H1 (cell line): Measurements from ENCODE around the gene ASTN2. TPM values are rescaled to one million over a fixed set of nuclear protein-coding genes. Genes with fewer than 3 reads are reported as not detected.

ENCODE experiments used
- CTCF ChIA-PET: fragments of 300-600 bp; sonication (Branson Sonifier 250); formaldehyde crosslinking; loops from one replicate; lab custom pipeline; 2021; ENCODE audit not compliant: partially characterized antibody; lab: Charles Lee
- POLR2A ChIA-PET: fragments of 300-600 bp; sonication (Branson Sonifier 250); formaldehyde crosslinking; loops from one replicate; lab custom pipeline; 2021; ENCODE audit warnings: inconsistent platforms; ENCODE audit not compliant: partially characterized antibody; lab: Charles Lee
- DNase-seq, 2 experiments: peaks; one replicate each; pipeline versions ENCODE4 v3.0.0 to v3.0.0-alpha.2; 2010 to 2022; ENCODE audit warnings: low spot score in 2 of 2, low read depth in 1 of 2, mixed read lengths in 1 of 2
- FAIRE-seq: peaks from 2 replicates; lab custom pipeline; 2011; peaks lifted over from hg19 to GRCh38; lab: Jason Lieb, UNC
- H2AFZ ChIP-seq: 2 replicates; pipeline ENCODE4 v1.8.1; 2012; ENCODE audit warnings: low read length, inconsistent platforms
- H2AK5ac ChIP-seq: 2 replicates; pipeline ENCODE4 v1.6.1; 2013; ENCODE audit warnings: low read depth, low read length
- H2BK120ac ChIP-seq: replicated peaks from 2 replicates; pipeline ENCODE3; 2013; ENCODE audit warnings: low read depth, low read length, inconsistent platforms
- H2BK12ac ChIP-seq: 2 replicates; pipeline ENCODE4 v1.6.1; 2013; ENCODE audit warnings: low read depth, low read length
- H2BK15ac ChIP-seq: 2 replicates; pipeline ENCODE4 v1.6.1; 2013; ENCODE audit warnings: low read length
- H2BK20ac ChIP-seq: 2 replicates; pipeline ENCODE4 v1.6.1; 2013; ENCODE audit warnings: low read length
- H2BK5ac ChIP-seq: 2 replicates; pipeline ENCODE4 v1.6.1; 2013; ENCODE audit warnings: low read depth, low read length
- H3K14ac ChIP-seq: 2 replicates; pipeline ENCODE4 v1.6.1; 2013; ENCODE audit warnings: inconsistent platforms; ENCODE audit not compliant: insufficient read length
- H3K18ac ChIP-seq: 2 replicates; pipeline ENCODE4 v1.6.1; 2013; ENCODE audit warnings: low read length; ENCODE audit errors: extremely low read depth
- H3K23ac ChIP-seq: 2 replicates; pipeline ENCODE4 v1.6.1; 2013; ENCODE audit warnings: inconsistent platforms; ENCODE audit not compliant: insufficient read length
- H3K23me2 ChIP-seq: 2 replicates; pipeline ENCODE4 v1.6.1; 2013; ENCODE audit warnings: low read depth, low read length
- H3K27ac ChIP-seq: 2 replicates; pipeline ENCODE4 v1.6.1; 2011; ENCODE audit warnings: low read depth, low read length, inconsistent platforms
- H3K27me3 ChIP-seq, 4 experiments: replicated peaks in 1 of 4; 1 replicate in 1 of 4; 2 replicates in 3 of 4; pipeline versions ENCODE4 v1.6.1 to v1.8.1; 2011 to 2013; ENCODE audit warnings: low read length in 3 of 4, mild to moderate bottlenecking in 3 of 4, inconsistent platforms in 2 of 4, mixed read lengths in 2 of 4, moderate library complexity in 1 of 4; ENCODE audit not compliant: control insufficient read depth in 3 of 4, insufficient read depth in 3 of 4; ENCODE audit errors: extremely low read depth in 1 of 4
- H3K36me3 ChIP-seq, 4 experiments: 2 replicates each; pipeline versions ENCODE4 v1.6.1 to v1.8.1; 2011 to 2013; ENCODE audit warnings: mild to moderate bottlenecking in 4 of 4, low read length in 3 of 4, moderate library complexity in 2 of 4, control low read depth in 1 of 4, inconsistent platforms in 1 of 4; ENCODE audit not compliant: insufficient read depth in 4 of 4, control insufficient read depth in 2 of 4
- H3K4ac ChIP-seq: replicated peaks from 2 replicates; pipeline ENCODE3; 2013; ENCODE audit warnings: low read length, low read depth, mixed read lengths, inconsistent platforms; ENCODE audit not compliant: insufficient read length
- H3K4me1 ChIP-seq, 4 experiments: replicated peaks in 1 of 4; 1 replicate in 1 of 4; 2 replicates in 3 of 4; pipeline versions ENCODE4 v1.6.1 to v1.8.1; 2011 to 2013; ENCODE audit warnings: low read length in 3 of 4, inconsistent platforms in 2 of 4, mixed read lengths in 1 of 4; ENCODE audit not compliant: insufficient read depth in 4 of 4, control insufficient read depth in 3 of 4
- H3K4me2 ChIP-seq, 2 experiments: 2 replicates each; pipeline versions ENCODE4 v1.6.1 to v1.8.1; 2011 to 2013; ENCODE audit warnings: low read depth in 2 of 2, low read length in 2 of 2, control low read depth in 1 of 2, inconsistent platforms in 1 of 2, mild to moderate bottlenecking in 1 of 2; ENCODE audit not compliant: insufficient read depth in 1 of 2
- H3K4me3 ChIP-seq, 4 experiments: fragments of 200-600, 300-600 bp in 1 of 4; sonication (generic), shearing (Covaris generic), sonication (Bioruptor Twin) in 1 of 4; 2 replicates each; pipeline versions ENCODE4 v1.5.1 to v1.8.1; 2011 to 2016; ENCODE audit warnings: low read length in 4 of 4, low read depth in 3 of 4, control low read depth in 2 of 4, inconsistent platforms in 2 of 4, mild to moderate bottlenecking in 2 of 4, mixed read lengths in 1 of 4, moderate library complexity in 1 of 4; ENCODE audit not compliant: insufficient read depth in 2 of 4; ENCODE audit errors: extremely low read depth in 1 of 4
- H3K56ac ChIP-seq: replicated peaks from 2 replicates; pipeline ENCODE3; 2013; ENCODE audit warnings: low read depth, mild to moderate bottlenecking, mixed read lengths, low read length, inconsistent platforms; ENCODE audit not compliant: insufficient read length
- H3K79me1 ChIP-seq: 2 replicates; pipeline ENCODE4 v1.6.1; 2013; ENCODE audit warnings: low read depth, low read length, control low read depth
- H3K79me2 ChIP-seq, 2 experiments: 2 replicates each; pipeline versions ENCODE4 v1.6.1 to v1.8.1; 2012 to 2013; ENCODE audit warnings: low read length in 2 of 2, mild to moderate bottlenecking in 2 of 2, inconsistent platforms in 1 of 2; ENCODE audit not compliant: insufficient read depth in 2 of 2, control insufficient read depth in 1 of 2
- H3K9ac ChIP-seq, 4 experiments: replicated peaks in 1 of 4; 1 replicate in 1 of 4; 2 replicates in 3 of 4; pipeline versions ENCODE4 v1.6.1 to v1.8.1; 2011 to 2013; ENCODE audit warnings: low read depth in 3 of 4, low read length in 3 of 4, control low read depth in 2 of 4, mild to moderate bottlenecking in 2 of 4, moderate library complexity in 2 of 4, inconsistent platforms in 1 of 4; ENCODE audit errors: extremely low read depth in 1 of 4
- H3K9me3 ChIP-seq, 2 experiments: 2 replicates each; pipeline versions ENCODE4 v1.6.1 to v1.8.1; 2012 to 2013; ENCODE audit warnings: mild to moderate bottlenecking in 2 of 2, moderate library complexity in 2 of 2, control low read depth in 1 of 2, inconsistent platforms in 1 of 2, low read depth in 1 of 2, low read length in 1 of 2, mixed read lengths in 1 of 2; ENCODE audit not compliant: insufficient read depth in 2 of 2
- H4K20me1 ChIP-seq, 2 experiments: replicated peaks in 1 of 2; 2 replicates each; pipeline versions ENCODE3 to v1.8.1; 2011 to 2013; ENCODE audit warnings: inconsistent platforms in 2 of 2, low read length in 2 of 2, mild to moderate bottlenecking in 1 of 2; ENCODE audit not compliant: insufficient read depth in 2 of 2, control insufficient read depth in 1 of 2
- H4K5ac ChIP-seq: 2 replicates; pipeline ENCODE4 v1.6.1; 2013; ENCODE audit warnings: low read length, low read depth, mixed read lengths, inconsistent platforms; ENCODE audit not compliant: insufficient read length
- H4K8ac ChIP-seq: 2 replicates; pipeline ENCODE4 v1.8.0; 2013; ENCODE audit warnings: mild to moderate bottlenecking, moderate library complexity, low read length, inconsistent platforms; ENCODE audit not compliant: insufficient read depth; ENCODE audit errors: extremely low read depth
- H4K91ac ChIP-seq: replicated peaks from 2 replicates; pipeline ENCODE3; 2013; ENCODE audit warnings: low read length, mixed read lengths, inconsistent platforms; ENCODE audit not compliant: insufficient read length
- CHD2 ChIP-seq: IDR thresholded peaks from 2 replicates; pipeline ENCODE4 v1.6.1; 2012; ENCODE audit warnings: low read length, improper control_type of control experiment
- EP300 ChIP-seq, 2 experiments: IDR thresholded peaks; 1 replicate in 1 of 2; 2 replicates in 1 of 2; pipeline ENCODE4 v1.6.1; 2011 to 2012; ENCODE audit warnings: low read depth in 2 of 2, low read length in 2 of 2, mild to moderate bottlenecking in 2 of 2, borderline replicate concordance in 1 of 2, inconsistent platforms in 1 of 2, moderate library complexity in 1 of 2
- KDM4A ChIP-seq: IDR thresholded peaks from one replicate; pipeline ENCODE4 v1.7.1; 2012; ENCODE audit warnings: low read depth, mild to moderate bottlenecking, moderate library complexity, low read length, inconsistent platforms; ENCODE audit not compliant: severe bottlenecking
- KDM5A ChIP-seq: fragments of 200-600 bp; IDR thresholded peaks from 2 replicates; pipeline ENCODE4 v1.7.1; 2012; ENCODE audit warnings: mild to moderate bottlenecking, low read length, inconsistent platforms, mixed read lengths
- PHF8 ChIP-seq: fragments of 200-600 bp; sonication (generic); conservative IDR thresholded peaks from 2 replicates; pipeline ENCODE4 v1.7.1; 2012; ENCODE audit warnings: low read depth, mild to moderate bottlenecking, inconsistent platforms, low read length, moderate library complexity
- RBBP5 ChIP-seq: IDR thresholded peaks from 2 replicates; pipeline ENCODE4 v1.7.1; 2012; ENCODE audit warnings: low read depth, mild to moderate bottlenecking, inconsistent platforms, low read length, moderate library complexity, borderline replicate concordance
- SP4 ChIP-seq: IDR thresholded peaks from 2 replicates; pipeline ENCODE4 v1.6.1; 2012; ENCODE audit warnings: low read length, inconsistent platforms
- USF2 ChIP-seq: IDR thresholded peaks from 2 replicates; pipeline ENCODE4 v1.6.1; 2011; ENCODE audit warnings: low read length, improper control_type of control experiment
- WGBS, 2 experiments: shearing (Covaris generic) in 1 of 2; methylation state at CpG; one replicate each; pipeline versions ENCODE4 v1.1.6 to v1.1.7; 2013 to 2015; ENCODE audit warnings: low lambda C conversion rate in 2 of 2, mixed read lengths in 2 of 2, inconsistent platforms in 1 of 2, low coverage in 1 of 2, missing lambda C conversion rate in 1 of 2; ENCODE audit not compliant: insufficient replicate concordance in 2 of 2, insufficient coverage in 1 of 2, insufficient read length in 1 of 2; ENCODE audit errors: extremely low coverage in 1 of 2, missing lambda C conversion rate in 1 of 2; 5-methylcytosine and 5-hydroxymethylcytosine counted together
- polyA plus RNA-seq, 7 experiments: library from polyadenylated mRNA; depleted of rRNA in 3 of 7; stranded (reverse) in 5 of 7; unstranded in 2 of 7; fragments of >200 nt in 5 of 7; fragments of 200-250 nt in 2 of 7; gene quantifications; 1 replicate in 5 of 7; 2 replicates in 1 of 7; 4 replicates in 1 of 7; pipeline versions ENCODE4 v1.2.1 to v1.2.3, GENCODE V29; 2011 to 2013; ENCODE audit warnings: missing spikeins in 2 of 7, mixed read lengths in 2 of 7
- total RNA-seq: library from RNA; stranded (reverse); fragmentation: NEBNext Ultra II Directional; extraction: Animal tissue kit (Norgen Biotek cat#: 25700); gene quantifications from 2 replicates; pipeline ENCODE4 v1.2.1, GENCODE V29; 2021
- TF ChIP-seq, protein P1 (sequence below), 3 experiments: IDR thresholded peaks; 1 replicate in 2 of 3; 2 replicates in 1 of 3; pipeline versions ENCODE4 v1.5.1 to v1.6.1; 2011; ENCODE audit warnings: low read length in 3 of 3, mild to moderate bottlenecking in 3 of 3, inconsistent platforms in 2 of 3, low read depth in 1 of 3, moderate library complexity in 1 of 3; ENCODE audit not compliant: insufficient read depth in 1 of 3; ENCODE audit errors: control extremely low read depth in 1 of 3

ASTN2 gene
- total and polyA plus RNA-seq, 2 of the 8 experiments (the other 6 are each of a cell fraction or from before 2014, with no cell fraction given), result 8.2 to 13.7 TPM

DNA sequence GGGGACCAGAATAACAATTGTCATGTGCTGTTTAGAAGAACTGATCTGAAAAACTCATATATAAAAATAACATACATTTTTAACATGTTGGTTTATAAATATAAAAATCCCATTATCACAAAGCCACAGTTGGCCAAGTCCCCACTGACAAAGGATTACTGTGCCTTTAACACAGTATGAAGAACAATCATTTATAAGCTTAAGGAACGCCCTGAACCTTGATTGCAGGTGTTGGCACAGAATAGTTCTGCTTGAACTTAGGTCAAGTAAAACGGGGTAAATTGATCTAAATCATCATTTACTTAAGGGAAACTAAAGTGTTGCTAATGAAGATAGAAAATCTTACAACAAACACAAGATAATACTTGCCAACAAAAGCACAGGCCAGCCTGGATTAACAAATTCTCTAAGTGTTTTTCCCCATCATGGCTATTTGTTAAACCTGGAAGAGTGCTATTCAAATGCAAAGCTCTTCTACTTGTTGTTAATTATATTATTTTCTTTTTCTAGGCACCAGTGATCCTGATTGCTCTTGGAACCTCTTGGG is 46.1 kb downstream of the ASTN2 start:
- Histone ChIP-seq H3K9me3 (no peaks in the 10 kb centered on the region), H3K18ac (no peak overlapping the region), H3K4me2 (peak overlapping the region in 1 of 2 experiments; percentile 10; a peak in 1 of 4 replicates), H3K23me2 (no peaks in the 10 kb centered on the region), H3K79me2 (no peaks in the 10 kb centered on the region), H3K23ac (no peak overlapping the region), H4K8ac (no peak overlapping the region), H2BK120ac (no peak overlapping the region), H4K5ac (no peak overlapping the region), H2BK12ac (no peak overlapping the region), H3K36me3 (no peaks in the 10 kb centered on the region), H3K4me3 (no peak overlapping the region; a peak in 1 of 8 replicates), H2AK5ac (no peak overlapping the region), H2AFZ (no peak overlapping the region), H3K27ac (no peak overlapping the region), H3K27me3 (no peaks in the 10 kb centered on the region), H4K20me1 (no peaks in the 10 kb centered on the region), H3K79me1 (no peaks in the 10 kb centered on the region), H2BK15ac (no peak overlapping the region), H3K56ac (no peak overlapping the region), H3K4me1 (peaks cover 0 to 10% (median 7%) of the 10 kb centered on the region in 4 experiments; a peak in 4 of 7 replicates), H2BK5ac (no peak overlapping the region), H3K9ac (no peak overlapping the region), H3K4ac (no peak overlapping the region), H3K14ac (no peak overlapping the region), H4K91ac (no peak overlapping the region), H2BK20ac (no peak overlapping the region)
- DNase-seq (no peak), FAIRE-seq (no peak)
- ChIA-PET CTCF (no interaction called here), POLR2A (interaction anchor here (1.0 kb wide), 1 partner anchor 8 kb away, joined by 3 read pairs; no protein-coding TSS in a partner anchor)
- WGBS, 2 experiments, result 42% methylated on average over 2 of the region's 2 CpGs; no CpG with 5 or more reads in 1 of the 2 experiments
- TF ChIP-seq RBBP5 (no peak), SP4 (no peak), EP300 (IDR thresholded peaks at IDR 0.05; ENCODE audit: borderline replicate concordance in 1 of 2, low read depth in 2 of 2, low read length in 2 of 2) (no peak), PHF8 (no peak), KDM4A (no peak), KDM5A (no peak), USF2 (no peak), CHD2 (no peak)
- TF ChIP-seq, protein P1, sequence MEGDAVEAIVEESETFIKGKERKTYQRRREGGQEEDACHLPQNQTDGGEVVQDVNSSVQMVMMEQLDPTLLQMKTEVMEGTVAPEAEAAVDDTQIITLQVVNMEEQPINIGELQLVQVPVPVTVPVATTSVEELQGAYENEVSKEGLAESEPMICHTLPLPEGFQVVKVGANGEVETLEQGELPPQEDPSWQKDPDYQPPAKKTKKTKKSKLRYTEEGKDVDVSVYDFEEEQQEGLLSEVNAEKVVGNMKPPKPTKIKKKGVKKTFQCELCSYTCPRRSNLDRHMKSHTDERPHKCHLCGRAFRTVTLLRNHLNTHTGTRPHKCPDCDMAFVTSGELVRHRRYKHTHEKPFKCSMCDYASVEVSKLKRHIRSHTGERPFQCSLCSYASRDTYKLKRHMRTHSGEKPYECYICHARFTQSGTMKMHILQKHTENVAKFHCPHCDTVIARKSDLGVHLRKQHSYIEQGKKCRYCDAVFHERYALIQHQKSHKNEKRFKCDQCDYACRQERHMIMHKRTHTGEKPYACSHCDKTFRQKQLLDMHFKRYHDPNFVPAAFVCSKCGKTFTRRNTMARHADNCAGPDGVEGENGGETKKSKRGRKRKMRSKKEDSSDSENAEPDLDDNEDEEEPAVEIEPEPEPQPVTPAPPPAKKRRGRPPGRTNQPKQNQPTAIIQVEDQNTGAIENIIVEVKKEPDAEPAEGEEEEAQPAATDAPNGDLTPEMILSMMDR (IDR thresholded peaks at IDR 0.05; ENCODE audit: control extremely low read depth in 1 of 3, insufficient read depth in 1 of 3, low read depth in 1 of 3, low read length in 3 of 3), result no peak
